ENCODE data around the gene DLGAP1.

The DLGAP1 gene

GRCh38 chr18:3456686-3457069 is 998.4 kb downstream of the DLGAP1 start:
- H3K4me1 Mint-ChIP-seq = peaks cover 67% of the 10 kb centered on the region
- H3K4me3 Mint-ChIP-seq = no peak overlapping the region
- TF ChIP-seq, protein P1, sequence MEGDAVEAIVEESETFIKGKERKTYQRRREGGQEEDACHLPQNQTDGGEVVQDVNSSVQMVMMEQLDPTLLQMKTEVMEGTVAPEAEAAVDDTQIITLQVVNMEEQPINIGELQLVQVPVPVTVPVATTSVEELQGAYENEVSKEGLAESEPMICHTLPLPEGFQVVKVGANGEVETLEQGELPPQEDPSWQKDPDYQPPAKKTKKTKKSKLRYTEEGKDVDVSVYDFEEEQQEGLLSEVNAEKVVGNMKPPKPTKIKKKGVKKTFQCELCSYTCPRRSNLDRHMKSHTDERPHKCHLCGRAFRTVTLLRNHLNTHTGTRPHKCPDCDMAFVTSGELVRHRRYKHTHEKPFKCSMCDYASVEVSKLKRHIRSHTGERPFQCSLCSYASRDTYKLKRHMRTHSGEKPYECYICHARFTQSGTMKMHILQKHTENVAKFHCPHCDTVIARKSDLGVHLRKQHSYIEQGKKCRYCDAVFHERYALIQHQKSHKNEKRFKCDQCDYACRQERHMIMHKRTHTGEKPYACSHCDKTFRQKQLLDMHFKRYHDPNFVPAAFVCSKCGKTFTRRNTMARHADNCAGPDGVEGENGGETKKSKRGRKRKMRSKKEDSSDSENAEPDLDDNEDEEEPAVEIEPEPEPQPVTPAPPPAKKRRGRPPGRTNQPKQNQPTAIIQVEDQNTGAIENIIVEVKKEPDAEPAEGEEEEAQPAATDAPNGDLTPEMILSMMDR (IDR thresholded peaks at IDR 0.05) = no peak
- H3K36me3 Mint-ChIP-seq (ENCODE audit: low read depth) = peaks cover 56% of the 10 kb centered on the region
- H3K9me3 Mint-ChIP-seq = peaks cover 28% of the 10 kb centered on the region
- no peak for DNase-seq
- H3K27ac Mint-ChIP-seq = peak overlapping the region; percentile 26
- H3K27me3 Mint-ChIP-seq (ENCODE audit: low read depth, poor library complexity) = no peaks in the 10 kb centered on the region

DNA sequence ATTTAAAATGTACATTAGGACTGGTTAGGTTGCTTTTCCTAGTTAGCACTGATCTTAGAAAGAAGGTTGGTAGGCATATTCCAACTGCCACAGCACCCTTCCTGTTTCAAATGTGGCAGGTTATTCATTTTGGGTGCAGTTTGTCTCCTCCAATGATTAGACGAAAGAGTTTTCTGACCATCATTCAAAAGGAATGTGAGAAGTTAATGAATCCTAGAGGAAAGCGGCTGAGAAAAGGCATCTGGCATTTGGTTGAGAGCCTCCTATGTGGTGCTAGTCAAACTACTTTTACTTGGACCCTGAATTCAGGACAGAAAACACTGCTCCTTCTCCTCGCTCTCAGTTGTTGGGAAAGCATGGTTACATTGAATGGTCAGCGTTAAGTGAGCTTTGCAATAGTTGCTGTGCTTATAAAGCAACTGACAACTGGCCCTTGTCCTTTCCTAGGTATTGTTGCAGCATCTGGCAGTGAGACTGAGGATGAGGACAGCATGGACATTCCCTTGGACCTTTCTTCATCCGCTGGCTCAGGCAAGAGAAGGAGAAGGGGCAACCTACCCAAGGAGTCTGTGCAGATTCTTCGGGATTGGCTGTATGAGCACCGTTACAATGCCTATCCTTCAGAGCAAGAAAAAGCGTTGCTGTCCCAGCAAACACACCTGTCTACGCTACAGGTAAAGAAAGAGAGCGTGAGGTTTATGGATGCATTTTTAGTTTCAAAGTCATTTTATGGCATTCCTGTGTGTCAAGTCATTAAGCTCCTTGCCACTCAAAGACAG is 999.0 kb downstream of the DLGAP1 start:
- DNase-seq = no peak
- Mint-ChIP-seq H3K27me3 (ENCODE audit: low read depth, poor library complexity) (no peaks in the 10 kb centered on the region), H3K27ac (no peak overlapping the region), H3K4me1 (peaks cover 66% of the 10 kb centered on the region), H3K36me3 (ENCODE audit: low read depth) (peaks cover 51% of the 10 kb centered on the region), H3K4me3 (peak overlapping the region; percentile 91), H3K9me3 (peaks cover 23% of the 10 kb centered on the region)
- TF ChIP-seq, protein P1 (IDR thresholded peaks at IDR 0.05) = no peak

GRCh38 chr18:3455090-3455635 is 999.9 kb downstream of the DLGAP1 start:
- H3K36me3 Mint-ChIP-seq (ENCODE audit: low read depth) = peaks cover 41% of the 10 kb centered on the region

DNA sequence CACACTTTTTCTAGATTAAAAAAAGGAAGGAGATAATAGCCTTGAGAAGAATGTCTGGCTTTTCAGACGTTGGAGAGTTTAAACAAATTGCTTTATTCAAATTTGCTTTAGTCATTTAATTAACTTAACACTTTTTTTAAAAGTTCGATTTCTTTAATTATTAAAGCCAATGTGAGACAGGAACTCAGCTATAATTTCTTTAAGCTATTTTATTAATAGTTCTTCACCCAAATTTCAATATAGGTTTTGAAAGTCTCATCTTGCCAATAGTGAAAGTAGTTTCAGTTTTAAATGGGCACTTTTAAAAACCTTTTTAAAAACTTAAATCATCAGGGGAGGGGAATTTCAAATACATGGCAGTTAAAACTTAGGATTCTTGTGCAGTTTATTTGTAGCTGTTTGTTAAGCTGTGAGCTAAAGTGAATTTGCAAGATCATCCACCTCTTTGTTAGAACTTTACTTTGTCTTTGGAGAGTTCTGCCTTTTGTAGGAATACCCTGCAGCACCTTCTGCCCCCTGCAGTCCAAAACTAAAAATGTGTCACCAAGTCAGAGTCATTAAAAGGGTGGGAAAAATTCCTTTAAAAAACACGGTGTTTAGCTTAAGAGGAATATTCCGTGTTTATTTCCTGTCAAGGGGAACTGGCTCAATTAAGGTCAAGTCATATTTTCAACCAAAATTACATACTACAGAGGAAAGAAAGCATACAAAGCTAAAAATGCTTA is 1000.6 kb downstream of the DLGAP1 start:
- peaks cover 35% of the 10 kb centered on the region for H3K36me3 Mint-ChIP-seq (ENCODE audit: low read depth)
- peak overlapping the region; percentile 91 for H3K4me3 Mint-ChIP-seq
- peak; percentile 42 for DNase-seq
- H3K27ac Mint-ChIP-seq = peak overlapping the region; percentile 97
- H3K9me3 Mint-ChIP-seq = peaks cover 12% of the 10 kb centered on the region
- peaks cover 66% of the 10 kb centered on the region for H3K4me1 Mint-ChIP-seq
- TF ChIP-seq, protein P1 (IDR thresholded peaks at IDR 0.05) = peak; percentile 63
- H3K27me3 Mint-ChIP-seq (ENCODE audit: low read depth, poor library complexity) = no peaks in the 10 kb centered on the region

More at GRCh38 chr18:3455090-3455635, 999.9 kb downstream of the DLGAP1 start:
- TF ChIP-seq, protein P1 (IDR thresholded peaks at IDR 0.05) = no peak
- Mint-ChIP-seq H3K27ac (peak overlapping the region; percentile 91), H3K9me3 (peaks cover 15% of the 10 kb centered on the region), H3K4me1 (peaks cover 66% of the 10 kb centered on the region), H3K4me3 (peak overlapping the region; percentile 91), H3K27me3 (ENCODE audit: low read depth, poor library complexity) (no peaks in the 10 kb centered on the region)
- DNase-seq = no peak

DNA sequence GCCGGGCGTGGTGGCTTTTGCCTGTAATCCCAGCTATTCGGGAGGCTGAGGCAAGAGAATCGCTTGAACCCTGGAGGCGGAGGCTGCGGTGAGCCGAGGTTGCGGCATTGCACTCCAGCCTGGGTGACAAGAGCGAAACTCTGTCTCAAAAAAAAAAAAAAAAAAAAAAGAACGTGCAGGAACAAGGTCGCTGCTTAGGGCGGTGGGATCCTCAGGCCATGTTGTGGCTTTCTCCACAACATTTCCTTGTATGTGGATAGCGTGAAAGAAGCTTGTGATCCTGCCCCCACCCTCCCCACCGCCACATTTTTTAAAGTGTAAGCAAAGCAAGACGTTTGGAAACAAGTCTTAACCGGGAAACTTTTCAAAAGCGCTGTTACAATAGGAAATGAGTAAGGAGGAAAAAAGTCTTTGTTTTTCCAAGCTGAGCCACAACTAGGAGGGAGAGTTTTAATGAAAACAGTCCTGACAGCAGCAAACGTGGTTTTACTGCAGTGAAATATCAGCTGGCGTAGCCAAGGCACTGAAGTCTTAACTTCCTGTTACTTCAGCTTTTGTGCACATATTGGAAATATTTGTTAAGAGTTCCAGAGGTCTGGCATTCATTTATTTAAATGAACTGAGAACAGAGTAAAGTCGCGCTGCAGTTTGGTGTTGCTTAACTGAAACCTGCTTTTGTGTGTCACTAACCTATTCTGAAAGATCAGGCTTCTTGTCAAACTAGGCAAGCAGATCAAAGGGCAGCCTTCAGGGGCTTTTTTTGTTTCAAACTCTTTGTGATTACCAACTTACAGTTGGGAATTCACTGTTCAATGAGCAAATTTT is 1001.4 kb downstream of the DLGAP1 start:
- Mint-ChIP-seq H3K27ac (peak overlapping the region; percentile 97), H3K4me1 (peaks cover 60% of the 10 kb centered on the region), H3K4me3 (peak overlapping the region; percentile 91), H3K9me3 (peaks cover 4% of the 10 kb centered on the region), H3K27me3 (ENCODE audit: low read depth, poor library complexity) (no peaks in the 10 kb centered on the region), H3K36me3 (ENCODE audit: low read depth) (peaks cover 27% of the 10 kb centered on the region)
- TF ChIP-seq, protein P1 (IDR thresholded peaks at IDR 0.05) = no peak
- DNase-seq = peak; percentile 26

Data from nephron progenitor cell (in vitro differentiated cells).